ENCODE results near the gene ARFRP1. TPM values are rescaled to one million over a fixed set of nuclear protein-coding genes. Genes with fewer than 3 reads are reported as not detected.

ARFRP1 gene
- total RNA-seq, 2 experiments from 2014 or later, result 53.3 to 82.1 TPM

DNA sequence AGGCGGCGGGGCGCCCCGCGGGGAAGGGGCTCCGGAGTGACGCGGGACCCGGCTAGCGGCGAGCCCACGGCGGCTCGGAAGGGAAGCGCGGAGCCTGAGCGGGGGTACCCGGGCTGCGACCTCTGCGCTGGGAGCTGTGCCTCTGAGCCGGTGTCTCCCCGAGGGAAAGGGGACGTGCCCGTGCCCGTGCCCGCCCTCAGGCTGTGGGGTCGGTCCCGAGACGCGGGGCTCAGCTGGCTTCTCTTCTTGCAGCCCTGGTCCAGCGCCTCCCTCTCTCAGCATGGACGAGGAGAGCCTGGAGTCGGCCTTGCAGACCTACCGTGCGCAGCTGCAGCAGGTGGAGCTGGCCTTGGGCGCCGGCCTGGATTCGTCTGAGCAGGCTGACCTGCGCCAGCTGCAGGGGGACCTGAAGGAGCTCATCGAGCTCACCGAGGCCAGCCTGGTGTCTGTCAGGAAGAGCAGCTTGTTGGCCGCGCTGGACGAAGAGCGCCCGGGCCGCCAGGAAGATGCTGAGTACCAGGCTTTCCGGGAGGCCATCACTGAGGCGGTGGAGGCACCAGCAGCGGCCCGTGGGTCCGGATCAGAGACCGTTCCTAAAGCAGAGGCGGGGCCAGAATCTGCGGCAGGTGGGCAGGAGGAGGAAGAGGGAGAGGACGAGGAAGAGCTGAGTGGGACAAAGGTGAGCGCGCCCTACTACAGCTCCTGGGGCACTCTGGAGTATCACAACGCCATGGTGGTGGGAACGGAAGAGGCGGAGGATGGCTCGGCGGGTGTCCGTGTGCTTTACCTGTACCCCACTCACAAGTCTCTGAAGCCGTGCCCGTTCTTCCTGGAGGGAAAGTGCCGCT is 749 bp upstream of the ARFRP1 start:
- Histone ChIP-seq H3K36me3 (ENCODE audit: insufficient read depth, low read length) (peaks cover 80% of the 10 kb centered on the region), H3K9me2 (ENCODE audit: insufficient read depth, low read length) (no peaks in the 10 kb centered on the region), H3K4me2 (ENCODE audit: low read length) (peak overlapping the region; percentile 76), H3K4me3 (ENCODE audit: low read depth, low read length, poor library complexity, severe bottlenecking) (peak overlapping the region; percentile 97), H3K27ac (ENCODE audit: low read depth, low read length, poor library complexity, severe bottlenecking) (peak overlapping the region; percentile 23), H3K79me2 (ENCODE audit: insufficient read depth, low read depth, low read length) (peaks cover 76% of the 10 kb centered on the region), H3K4me1 (ENCODE audit: insufficient read depth, low read length, poor library complexity, severe bottlenecking) (peaks cover 31% of the 10 kb centered on the region), H3K9me3 (ENCODE audit: low read length) (peaks cover 10% of the 10 kb centered on the region), H4K20me1 (ENCODE audit: insufficient read depth, low read length) (peaks cover 8% of the 10 kb centered on the region; the same call in 1 of the 2 replicates), H2AFZ (ENCODE audit: low read length) (no peak overlapping the region)
- DNase-seq (ENCODE audit: low spot score), result no peak
- BruUV-seq (replicated peaks), result TSS peak; percentile 68
- TF ChIP-seq, protein P1, sequence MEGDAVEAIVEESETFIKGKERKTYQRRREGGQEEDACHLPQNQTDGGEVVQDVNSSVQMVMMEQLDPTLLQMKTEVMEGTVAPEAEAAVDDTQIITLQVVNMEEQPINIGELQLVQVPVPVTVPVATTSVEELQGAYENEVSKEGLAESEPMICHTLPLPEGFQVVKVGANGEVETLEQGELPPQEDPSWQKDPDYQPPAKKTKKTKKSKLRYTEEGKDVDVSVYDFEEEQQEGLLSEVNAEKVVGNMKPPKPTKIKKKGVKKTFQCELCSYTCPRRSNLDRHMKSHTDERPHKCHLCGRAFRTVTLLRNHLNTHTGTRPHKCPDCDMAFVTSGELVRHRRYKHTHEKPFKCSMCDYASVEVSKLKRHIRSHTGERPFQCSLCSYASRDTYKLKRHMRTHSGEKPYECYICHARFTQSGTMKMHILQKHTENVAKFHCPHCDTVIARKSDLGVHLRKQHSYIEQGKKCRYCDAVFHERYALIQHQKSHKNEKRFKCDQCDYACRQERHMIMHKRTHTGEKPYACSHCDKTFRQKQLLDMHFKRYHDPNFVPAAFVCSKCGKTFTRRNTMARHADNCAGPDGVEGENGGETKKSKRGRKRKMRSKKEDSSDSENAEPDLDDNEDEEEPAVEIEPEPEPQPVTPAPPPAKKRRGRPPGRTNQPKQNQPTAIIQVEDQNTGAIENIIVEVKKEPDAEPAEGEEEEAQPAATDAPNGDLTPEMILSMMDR (conservative IDR thresholded peaks at IDR 0.05; ENCODE audit: low read length), result no peak
- no peak for TF ChIP-seq EZH2phosphoT487 (IDR thresholded peaks at IDR 0.05; ENCODE audit: borderline replicate concordance, low read depth, low read length)
- intact Hi-C loops (cut with micrococcal nuclease; ENCODE audit: unreplicated experiment), result loop anchor here (5.0 kb wide), 1 partner anchor 79 kb away; no protein-coding TSS in a partner anchor
- CTCF ChIA-PET (ENCODE audit: unreplicated experiment), result interaction anchor here (1.1 to 1.2 kb wide), 2 partner anchors 32 to 80 kb away, joined by 3 read pairs; no protein-coding TSS in a partner anchor
- POLR2A ChIA-PET, result interaction anchor here (0.8 to 2.2 kb wide), 3 partner anchors 15 to 30 kb away, joined by 3 to 13 read pairs (median 5); partner anchors contain the start of gene LIME1

DNA sequence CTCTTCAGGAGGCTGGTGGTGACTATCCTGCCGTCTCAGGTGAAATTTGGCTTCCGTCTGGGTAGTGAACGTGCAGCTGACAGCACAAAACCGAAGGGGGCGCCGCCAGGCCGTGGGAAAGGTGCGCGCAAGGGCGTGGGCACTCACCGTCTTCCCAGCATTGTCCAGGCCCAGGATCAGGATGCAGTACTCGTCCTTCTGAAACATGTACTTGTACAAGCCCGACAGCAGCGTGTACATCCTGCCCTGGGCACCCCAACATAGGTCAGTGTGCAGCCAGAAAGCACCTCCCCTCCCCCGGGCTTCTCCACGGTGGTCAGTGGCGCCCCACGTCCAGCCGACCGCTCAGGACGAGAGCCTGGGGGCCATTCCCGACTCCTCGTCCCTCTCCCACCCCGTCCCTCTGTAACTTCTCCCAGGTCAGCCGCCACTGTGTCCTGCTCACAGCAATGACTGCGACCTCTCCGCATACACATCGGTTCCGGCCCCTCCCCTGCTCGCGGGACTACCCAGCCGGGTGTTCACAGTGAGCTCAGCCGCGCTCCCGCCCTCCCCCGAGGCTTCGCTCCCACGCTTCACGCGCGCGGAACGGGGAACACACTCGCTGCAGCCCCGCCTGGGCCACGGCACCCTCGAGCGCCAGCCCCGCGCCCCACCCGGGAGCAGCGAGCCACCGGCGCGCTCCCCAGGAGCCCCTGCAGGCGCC is 771 bp downstream of the ARFRP1 start:
- Histone ChIP-seq H3K79me2 (ENCODE audit: insufficient read depth, low read depth, low read length) (peaks cover 61% of the 10 kb centered on the region), H4K20me1 (ENCODE audit: insufficient read depth, low read length) (peaks cover 8% of the 10 kb centered on the region; the same call in 1 of the 2 replicates), H3K4me2 (ENCODE audit: low read length) (peak overlapping the region; percentile 79), H3K9me2 (ENCODE audit: insufficient read depth, low read length) (no peaks in the 10 kb centered on the region), H2AFZ (ENCODE audit: low read length) (peak overlapping the region; percentile 39; the same call in 1 of the 2 replicates), H3K36me3 (ENCODE audit: insufficient read depth, low read length) (peaks cover 71% of the 10 kb centered on the region), H3K4me1 (ENCODE audit: insufficient read depth, low read length, poor library complexity, severe bottlenecking) (peaks cover 31% of the 10 kb centered on the region), H3K9me3 (ENCODE audit: low read length) (peaks cover 5% of the 10 kb centered on the region), H3K4me3 (ENCODE audit: low read depth, low read length, poor library complexity, severe bottlenecking) (peak overlapping the region; percentile 97), H3K27ac (ENCODE audit: low read depth, low read length, poor library complexity, severe bottlenecking) (peak overlapping the region; percentile 71)
- ChIA-PET CTCF (ENCODE audit: unreplicated experiment) (interaction anchor here (0.5 to 1.2 kb wide), 5 partner anchors 19 to 169 kb away, joined by 3 to 5 read pairs (median 3); partner anchors contain the start of gene LIME1), POLR2A (interaction anchor here (0.6 to 2.2 kb wide), 3 partner anchors 30 to 66 kb away, joined by 3 to 13 read pairs (median 5); partner anchors contain the start of gene LIME1)
- TF ChIP-seq, protein P1 (conservative IDR thresholded peaks at IDR 0.05; ENCODE audit: low read length), result peak; percentile 90
- TF ChIP-seq EZH2phosphoT487 (IDR thresholded peaks at IDR 0.05; ENCODE audit: borderline replicate concordance, low read depth, low read length), result no peak
- peak; percentile 74 for DNase-seq (ENCODE audit: low spot score)
- intact Hi-C loops (cut with micrococcal nuclease; ENCODE audit: unreplicated experiment), result loop anchor here (1.0 to 5.0 kb wide), 5 partner anchors 21 to 157 kb away; partner anchors contain the start of gene LIME1
- BruUV-seq (replicated peaks), result no TSS peak
